CD8-positive, alpha-beta memory T cell (primary cell): Measurements from ENCODE around the gene MARCHF10. TPM values are rescaled to one million over a fixed set of nuclear protein-coding genes. Genes with fewer than 3 reads are reported as not detected.
A peak's percentile ranks its signal among the peaks of the same experiment; 100 is the strongest.
"Not testable (repeated sequence)": the region's sequence is repeated elsewhere in the genome, so short reads cannot be mapped to it uniquely, and the experiment has no call there.

ENCODE experiments used
- CTCF ChIA-PET: fragments of 350-600 bp; sonication (Branson Sonifier 250); formaldehyde crosslinking; loops from one replicate; lab custom pipeline; 2021; ENCODE audit warnings: antibody characterized with exemption; lab: Charles Lee
- POLR2A ChIA-PET: fragments of 350-600 bp; sonication (Branson Sonifier 250); formaldehyde crosslinking; loops from one replicate; lab custom pipeline; 2021; ENCODE audit warnings: antibody characterized with exemption; lab: Charles Lee
- DNase-seq, 5 donors: peaks; one replicate each; pipeline versions ENCODE4 v3.0.0 to v3.0.0-alpha.2; 2020 to 2022; ENCODE audit warnings: mixed read lengths in 1 of 5
- H3K27ac ChIP-seq: one replicate; pipeline ENCODE4 v1.7.0; 2013; ENCODE audit warnings: low read depth, mild to moderate bottlenecking, low read length, moderate library complexity
- H3K27me3 ChIP-seq: 2 replicates; pipeline ENCODE4 v1.7.0; 2013; ENCODE audit warnings: low read length, mild to moderate bottlenecking; ENCODE audit not compliant: insufficient read depth, poor library complexity, severe bottlenecking
- H3K36me3 ChIP-seq: 2 replicates; pipeline ENCODE4 v1.7.0; 2013; ENCODE audit warnings: mild to moderate bottlenecking, low read length, moderate library complexity; ENCODE audit not compliant: insufficient read depth
- H3K4me1 ChIP-seq: 2 replicates; pipeline ENCODE4 v1.7.0; 2013; ENCODE audit warnings: mild to moderate bottlenecking, low read length, moderate library complexity; ENCODE audit not compliant: insufficient read depth
- H3K4me3 ChIP-seq: 2 replicates; pipeline ENCODE4 v1.7.0; 2013; ENCODE audit warnings: mild to moderate bottlenecking, low read length
- H3K9me3 ChIP-seq: 2 replicates; pipeline ENCODE4 v1.7.0; 2013; ENCODE audit warnings: mild to moderate bottlenecking, low read length
- H3K27ac Mint-ChIP-seq, 8 donors: one replicate each; pipeline ENCODE4 v1.8.0; 2020 to 2021; ENCODE audit warnings: mixed read lengths in 8 of 8, mild to moderate bottlenecking in 6 of 8, inconsistent platforms in 3 of 8, moderate library complexity in 3 of 8
- H3K27me3 Mint-ChIP-seq, 2 donors: one replicate each; pipeline ENCODE4 v1.8.0; 2020 to 2021; ENCODE audit warnings: mixed read lengths in 2 of 2, mild to moderate bottlenecking in 1 of 2, moderate library complexity in 1 of 2
- H3K36me3 Mint-ChIP-seq, 3 donors: one replicate each; pipeline ENCODE4 v1.8.0; 2020 to 2021; ENCODE audit warnings: mixed read lengths in 3 of 3, inconsistent platforms in 1 of 3, mild to moderate bottlenecking in 1 of 3
- H3K4me1 Mint-ChIP-seq, 3 donors: one replicate each; pipeline ENCODE4 v1.8.0; 2020 to 2021; ENCODE audit warnings: mixed read lengths in 3 of 3, inconsistent platforms in 1 of 3, mild to moderate bottlenecking in 1 of 3
- H3K4me3 Mint-ChIP-seq, 7 donors: one replicate each; pipeline ENCODE4 v1.8.0; 2020 to 2021; ENCODE audit warnings: mixed read lengths in 7 of 7, mild to moderate bottlenecking in 6 of 7, moderate library complexity in 4 of 7, inconsistent platforms in 2 of 7
- H3K9me3 Mint-ChIP-seq, 5 donors: one replicate each; pipeline ENCODE4 v1.8.0; 2020 to 2022; ENCODE audit warnings: mixed read lengths in 5 of 5, mild to moderate bottlenecking in 3 of 5, moderate library complexity in 2 of 5, inconsistent platforms in 1 of 5
- polyA plus RNA-seq: library from polyadenylated mRNA; unstranded; fragments of 300-500 nt; fragmentation: Illumina TruSeq; gene quantifications from one replicate; pipeline ENCODE4 v1.2.3, GENCODE V29; 2021
- total RNA-seq, 2 experiments: library from RNA; stranded (reverse); gene quantifications; one replicate each; pipeline ENCODE4 v1.2.3, GENCODE V29; 2021

MARCHF10 gene
- total RNA-seq (not detected), polyA plus RNA-seq (0.86 TPM)

- peaks cover 0 to 7% (median 0%) of the 10 kb centered on the region in 5 donors for H3K9me3 Mint-ChIP-seq
- Histone ChIP-seq H3K36me3 (no peaks in the 10 kb centered on the region), H3K27me3 (peaks cover 18% of the 10 kb centered on the region), H3K9me3 (no peaks in the 10 kb centered on the region), H3K27ac (no peak within 1 kb of the TSS), H3K4me3 (no peak within 1 kb of the TSS), H3K4me1 (no peaks in the 10 kb centered on the region)
- H3K27ac Mint-ChIP-seq: peak within 1 kb of the TSS in 1 of 8 donors; percentile 52
- H3K27me3 Mint-ChIP-seq: peaks cover 29 to 58% of the 10 kb centered on the region in 2 donors
- peak within 1 kb of the TSS in 3 of 7 donors; percentile 18 to 42 (median 32) for H3K4me3 Mint-ChIP-seq
- H3K36me3 Mint-ChIP-seq: no peaks in the 10 kb centered on the region
- H3K4me1 Mint-ChIP-seq: peaks cover 0 to 3% (median 2%) of the 10 kb centered on the region in 3 donors
- peak in 1 of 5 donors; percentile 11 for DNase-seq
- ChIA-PET CTCF (no interaction called here), POLR2A (no interaction called here)
Measured at GRCh38 chr17:62807812-62808575, at the start of gene MARCHF10. TSS of gene MARCHF10 (minus strand) at chr17:62808314. CDS start at chr17:62801735, 6,579 bp downstream.

GRCh38 chr17:62857526-62857925 lies 49.4 kb upstream of the MARCHF10 start:
- Histone ChIP-seq H3K27ac (no peak overlapping the region), H3K27me3 (no peaks in the 10 kb centered on the region), H3K36me3 (no peaks in the 10 kb centered on the region), H3K4me3 (no peak overlapping the region), H3K4me1 (no peaks in the 10 kb centered on the region), H3K9me3 (no peaks in the 10 kb centered on the region)
- DNase-seq: no peak
- Mint-ChIP-seq H3K9me3 (no peaks in the 10 kb centered on the region), H3K36me3 (no peaks in the 10 kb centered on the region), H3K4me3 (no peak overlapping the region), H3K27ac (no peak overlapping the region), H3K4me1 (no peaks in the 10 kb centered on the region), H3K27me3 (peaks cover 5 to 16% of the 10 kb centered on the region in 2 donors)
- CTCF ChIA-PET: no interaction called here
- POLR2A ChIA-PET: no interaction called here

- Mint-ChIP-seq H3K27ac (no peak overlapping the region), H3K9me3 (no peaks in the 10 kb centered on the region), H3K27me3 (peaks cover 5 to 22% of the 10 kb centered on the region in 2 donors), H3K36me3 (no peaks in the 10 kb centered on the region), H3K4me3 (no peak overlapping the region), H3K4me1 (no peaks in the 10 kb centered on the region)
- H3K27me3 ChIP-seq: no peaks in the 10 kb centered on the region
- no peaks in the 10 kb centered on the region for H3K9me3 ChIP-seq
- no peaks in the 10 kb centered on the region for H3K36me3 ChIP-seq
- H3K4me1 ChIP-seq: no peaks in the 10 kb centered on the region
- no peak overlapping the region for H3K27ac ChIP-seq
- CTCF ChIA-PET: no interaction called here
- DNase-seq: no peak
- no peak overlapping the region for H3K4me3 ChIP-seq
- POLR2A ChIA-PET: no interaction called here
Measured at GRCh38 chr17:62856594-62856993, 48.5 kb upstream of the MARCHF10 start.

GRCh38 chr17:62855156-62855555 lies 47.0 kb upstream of the MARCHF10 start:
- Mint-ChIP-seq H3K27ac (no peak overlapping the region), H3K9me3 (no peaks in the 10 kb centered on the region), H3K4me3 (no peak overlapping the region), H3K4me1 (no peaks in the 10 kb centered on the region), H3K36me3 (no peaks in the 10 kb centered on the region), H3K27me3 (peaks cover 2 to 26% of the 10 kb centered on the region in 2 donors)
- Histone ChIP-seq H3K27me3 (no peaks in the 10 kb centered on the region), H3K36me3 (no peaks in the 10 kb centered on the region), H3K27ac (no peak overlapping the region), H3K4me1 (no peaks in the 10 kb centered on the region), H3K9me3 (no peaks in the 10 kb centered on the region), H3K4me3 (no peak overlapping the region)
- no peak for DNase-seq
- ChIA-PET CTCF (no interaction called here), POLR2A (no interaction called here)

GRCh38 chr17:62854098-62854680 lies 46.1 kb upstream of the MARCHF10 start:
- H3K4me1 ChIP-seq: no peaks in the 10 kb centered on the region
- H3K4me3 ChIP-seq: no peak overlapping the region
- POLR2A ChIA-PET: no interaction called here
- no peak overlapping the region for H3K27ac ChIP-seq
- Mint-ChIP-seq H3K27ac (no peak overlapping the region), H3K27me3 (peaks cover 2 to 26% of the 10 kb centered on the region in 2 donors), H3K9me3 (no peaks in the 10 kb centered on the region), H3K4me1 (no peaks in the 10 kb centered on the region), H3K4me3 (no peak overlapping the region), H3K36me3 (no peaks in the 10 kb centered on the region)
- no peaks in the 10 kb centered on the region for H3K9me3 ChIP-seq
- CTCF ChIA-PET: no interaction called here
- no peaks in the 10 kb centered on the region for H3K27me3 ChIP-seq
- H3K36me3 ChIP-seq: no peaks in the 10 kb centered on the region
- no peak for DNase-seq

- no peak for DNase-seq
- Mint-ChIP-seq H3K4me1 (no peaks in the 10 kb centered on the region), H3K4me3 (no peak overlapping the region), H3K9me3 (no peaks in the 10 kb centered on the region), H3K27ac (no peak overlapping the region), H3K36me3 (no peaks in the 10 kb centered on the region), H3K27me3 (peaks cover 5 to 27% of the 10 kb centered on the region in 2 donors)
- H3K4me1 ChIP-seq: no peaks in the 10 kb centered on the region
- no peak overlapping the region for H3K27ac ChIP-seq
- no peaks in the 10 kb centered on the region for H3K36me3 ChIP-seq
- ChIA-PET CTCF (no interaction called here), POLR2A (no interaction called here)
- H3K9me3 ChIP-seq: no peaks in the 10 kb centered on the region
- H3K27me3 ChIP-seq: no peaks in the 10 kb centered on the region
- no peak overlapping the region for H3K4me3 ChIP-seq
Measured at GRCh38 chr17:62852195-62852594, 44.1 kb upstream of the MARCHF10 start.

GRCh38 chr17:62849591-62850415 lies 41.7 kb upstream of the MARCHF10 start:
- H3K4me3 ChIP-seq, H3K27me3 ChIP-seq, H3K36me3 Mint-ChIP-seq, H3K4me3 Mint-ChIP-seq, CTCF ChIA-PET, H3K4me1 Mint-ChIP-seq, POLR2A ChIA-PET, H3K36me3 ChIP-seq, H3K9me3 ChIP-seq, DNase-seq, H3K4me1 ChIP-seq, H3K27ac ChIP-seq, H3K9me3 Mint-ChIP-seq: not testable (repeated sequence)
- Mint-ChIP-seq H3K27me3 (peaks cover 7 to 27% of the 10 kb centered on the region in 2 donors), H3K27ac (peak overlapping the region in 1 of 8 donors; percentile 2)

GRCh38 chr17:62848334-62848733 lies 40.2 kb upstream of the MARCHF10 start:
- no peak overlapping the region for H3K4me3 ChIP-seq
- CTCF ChIA-PET: no interaction called here

More at GRCh38 chr17:62848334-62848733, 40.2 kb upstream of the MARCHF10 start:
- DNase-seq: no peak
- Histone ChIP-seq H3K9me3 (no peaks in the 10 kb centered on the region), H3K36me3 (no peaks in the 10 kb centered on the region), H3K4me1 (no peaks in the 10 kb centered on the region), H3K27ac (no peak overlapping the region), H3K27me3 (no peaks in the 10 kb centered on the region)
- H3K27ac Mint-ChIP-seq: no peak overlapping the region
- POLR2A ChIA-PET: no interaction called here
- H3K9me3 Mint-ChIP-seq: no peaks in the 10 kb centered on the region
- H3K4me1 Mint-ChIP-seq: no peaks in the 10 kb centered on the region
- no peak overlapping the region for H3K4me3 Mint-ChIP-seq
- H3K36me3 Mint-ChIP-seq: no peaks in the 10 kb centered on the region
- H3K27me3 Mint-ChIP-seq: peaks cover 4 to 18% of the 10 kb centered on the region in 2 donors
